SIG-M5 treated with dmso at 0.1 percent for 504 hours (cell line): ENCODE data around the gene AP1AR.
"Not testable (repeated sequence)": the region's sequence is repeated elsewhere in the genome, so short reads cannot be mapped to it uniquely, and the experiment has no call there.

Experiments
- DNase-seq: peaks from one replicate; lab custom pipeline; 2025; ENCODE audit not compliant: unreplicated experiment; lab: John Stamatoyannopoulos, UW

AP1AR gene

GRCh38 chr4:112309263-112309791, 77.7 kb downstream of the AP1AR start:
- DNase-seq, result not testable (repeated sequence)

- DNase-seq, result no peak
Measured at GRCh38 chr4:112311516-112311915, 79.9 kb downstream of the AP1AR start.

DNA sequence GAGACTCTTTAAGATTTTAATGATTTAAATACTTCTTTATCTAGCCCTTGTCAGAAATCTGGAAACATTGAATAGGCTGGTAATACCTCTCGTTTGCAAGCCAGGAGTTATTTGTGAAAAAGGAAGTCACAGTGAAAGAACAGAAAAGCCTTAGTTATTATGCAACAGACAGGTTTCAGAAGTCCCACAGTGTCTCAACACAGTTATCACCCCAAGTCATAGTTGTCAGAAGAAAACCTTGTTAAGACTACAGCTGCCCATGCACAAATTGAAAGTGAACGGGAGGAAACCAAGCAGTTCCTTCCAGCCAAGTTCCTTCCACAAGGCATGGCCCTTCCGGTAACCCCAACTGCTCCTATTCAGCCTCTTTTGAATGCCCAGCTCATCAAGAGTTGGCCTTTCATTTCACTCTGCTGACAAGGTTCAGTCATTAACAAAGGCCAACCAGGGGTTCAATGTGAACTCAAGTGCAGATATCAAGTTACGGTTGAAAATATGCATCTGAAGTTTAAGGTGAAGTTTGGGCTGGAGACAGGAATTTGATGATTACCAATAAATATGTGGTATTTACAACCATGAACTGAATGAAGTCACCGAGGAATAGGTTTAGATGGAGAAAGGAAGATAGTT, 81.1 kb downstream of the AP1AR start:
- peak; percentile 91 for DNase-seq

- no peak for DNase-seq
Measured at GRCh38 chr4:112315446-112315845, 83.9 kb downstream of the AP1AR start.

GRCh38 chr4:112316360-112316759, 84.8 kb downstream of the AP1AR start:
- DNase-seq, result peak; percentile 29

GRCh38 chr4:112318239-112319142, 86.9 kb downstream of the AP1AR start:
- no peak for DNase-seq
